ENCODE data around the gene KCNH2.

KCNH2 gene

DNA sequence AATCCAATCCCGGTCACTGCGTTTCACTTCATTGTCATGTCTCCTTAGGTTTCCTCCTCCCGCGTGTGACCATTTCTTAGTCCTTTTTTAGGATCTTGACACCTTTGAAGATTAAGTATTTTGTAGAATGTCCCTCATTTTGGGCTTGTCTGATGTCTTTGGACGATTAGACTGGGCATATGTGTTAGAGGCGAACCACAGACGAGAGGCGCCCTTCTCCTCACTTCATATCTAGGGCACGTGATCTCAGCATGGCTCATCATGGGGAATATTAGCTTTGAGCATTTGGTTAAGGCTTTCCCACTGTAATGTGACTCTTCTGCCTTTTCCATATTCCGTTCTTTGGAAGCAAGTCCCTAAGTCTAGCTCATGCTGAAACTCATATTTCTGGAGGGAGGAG is 59.0 kb downstream of the KCNH2 start:
- TF ChIP-seq, protein P1, sequence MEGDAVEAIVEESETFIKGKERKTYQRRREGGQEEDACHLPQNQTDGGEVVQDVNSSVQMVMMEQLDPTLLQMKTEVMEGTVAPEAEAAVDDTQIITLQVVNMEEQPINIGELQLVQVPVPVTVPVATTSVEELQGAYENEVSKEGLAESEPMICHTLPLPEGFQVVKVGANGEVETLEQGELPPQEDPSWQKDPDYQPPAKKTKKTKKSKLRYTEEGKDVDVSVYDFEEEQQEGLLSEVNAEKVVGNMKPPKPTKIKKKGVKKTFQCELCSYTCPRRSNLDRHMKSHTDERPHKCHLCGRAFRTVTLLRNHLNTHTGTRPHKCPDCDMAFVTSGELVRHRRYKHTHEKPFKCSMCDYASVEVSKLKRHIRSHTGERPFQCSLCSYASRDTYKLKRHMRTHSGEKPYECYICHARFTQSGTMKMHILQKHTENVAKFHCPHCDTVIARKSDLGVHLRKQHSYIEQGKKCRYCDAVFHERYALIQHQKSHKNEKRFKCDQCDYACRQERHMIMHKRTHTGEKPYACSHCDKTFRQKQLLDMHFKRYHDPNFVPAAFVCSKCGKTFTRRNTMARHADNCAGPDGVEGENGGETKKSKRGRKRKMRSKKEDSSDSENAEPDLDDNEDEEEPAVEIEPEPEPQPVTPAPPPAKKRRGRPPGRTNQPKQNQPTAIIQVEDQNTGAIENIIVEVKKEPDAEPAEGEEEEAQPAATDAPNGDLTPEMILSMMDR (IDR thresholded peaks at IDR 0.05; ENCODE audit: insufficient read depth, low read depth, low read length, missing control alignments), result no peak

GRCh38 chr7:150918378-150918777 is 59.7 kb downstream of the KCNH2 start:
- TF ChIP-seq, protein P1 (IDR thresholded peaks at IDR 0.05; ENCODE audit: insufficient read depth, low read depth, low read length, missing control alignments), result no peak
- no peak overlapping the region for H3K4me3 ChIP-seq (ENCODE audit: low read depth, low read length)
- no peak for DNase-seq (ENCODE audit: low read depth)

More for the DNA sequence above, 59.0 kb downstream of the KCNH2 start:
- no peak overlapping the region for H3K4me3 ChIP-seq (ENCODE audit: low read depth, low read length)
- no peak for DNase-seq (ENCODE audit: low read depth)

GRCh38 chr7:150917969-150918368 is 60.2 kb downstream of the KCNH2 start:
- TF ChIP-seq, protein P1 (IDR thresholded peaks at IDR 0.05; ENCODE audit: insufficient read depth, low read depth, low read length, missing control alignments), result no peak
- DNase-seq (ENCODE audit: low read depth), result no peak

DNA sequence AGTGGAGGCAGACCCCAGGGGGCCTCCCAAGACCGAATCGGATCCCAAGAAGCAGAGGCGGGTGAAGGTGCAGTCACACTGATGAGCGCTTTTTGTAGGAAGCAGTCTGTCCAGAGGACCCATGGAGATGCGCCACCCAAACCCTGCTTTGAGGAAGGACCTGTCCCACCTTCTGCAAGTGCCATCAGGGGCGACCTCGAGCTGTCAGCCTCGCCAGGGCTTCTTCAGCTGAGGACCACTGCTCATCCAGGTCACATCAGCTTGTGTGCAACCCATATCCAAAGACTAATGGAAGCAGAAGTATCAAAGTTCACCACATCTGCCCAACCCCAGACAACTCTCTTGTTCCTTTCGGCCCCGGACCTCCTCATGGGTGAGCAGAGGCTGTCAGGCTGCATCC is 61.5 kb downstream of the KCNH2 start:
- no peak for DNase-seq (ENCODE audit: low read depth)
- H3K4me3 ChIP-seq (ENCODE audit: low read depth, low read length), result no peak overlapping the region
- TF ChIP-seq, protein P1 (IDR thresholded peaks at IDR 0.05; ENCODE audit: insufficient read depth, low read depth, low read length, missing control alignments), result no peak

More at GRCh38 chr7:150917969-150918368, 60.2 kb downstream of the KCNH2 start:
- H3K4me3 ChIP-seq (ENCODE audit: low read depth, low read length), result no peak overlapping the region

DNA sequence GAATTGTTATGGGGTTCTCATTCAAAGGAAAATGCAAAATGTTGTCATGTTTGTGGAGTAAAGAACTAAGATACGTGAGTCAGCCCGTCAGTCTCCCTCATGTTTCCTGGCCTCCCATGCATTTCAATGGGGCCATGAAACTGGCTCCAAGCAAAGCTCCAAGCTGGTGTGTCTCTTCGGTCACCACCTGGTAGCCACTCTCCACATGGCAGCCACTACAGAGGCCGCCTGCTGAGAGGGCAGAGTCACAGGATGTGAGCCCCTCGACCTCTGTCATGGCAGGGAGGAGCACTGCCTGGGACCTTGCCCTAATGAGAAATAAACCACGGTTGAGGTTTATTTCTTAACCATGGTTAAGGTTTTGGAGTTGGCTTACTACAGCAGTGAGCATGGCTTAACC is 63.2 kb downstream of the KCNH2 start:
- H3K4me3 ChIP-seq (ENCODE audit: low read depth, low read length), result no peak overlapping the region
- no peak for DNase-seq (ENCODE audit: low read depth)
- TF ChIP-seq, protein P1 (IDR thresholded peaks at IDR 0.05; ENCODE audit: insufficient read depth, low read depth, low read length, missing control alignments), result no peak

- H3K4me3 ChIP-seq (ENCODE audit: low read depth, low read length), result no peak overlapping the region
- DNase-seq (ENCODE audit: low read depth), result no peak
- TF ChIP-seq, protein P1 (IDR thresholded peaks at IDR 0.05; ENCODE audit: insufficient read depth, low read depth, low read length, missing control alignments), result no peak
Observed at GRCh38 chr7:150914196-150914595, 63.9 kb downstream of the KCNH2 start.

DNA sequence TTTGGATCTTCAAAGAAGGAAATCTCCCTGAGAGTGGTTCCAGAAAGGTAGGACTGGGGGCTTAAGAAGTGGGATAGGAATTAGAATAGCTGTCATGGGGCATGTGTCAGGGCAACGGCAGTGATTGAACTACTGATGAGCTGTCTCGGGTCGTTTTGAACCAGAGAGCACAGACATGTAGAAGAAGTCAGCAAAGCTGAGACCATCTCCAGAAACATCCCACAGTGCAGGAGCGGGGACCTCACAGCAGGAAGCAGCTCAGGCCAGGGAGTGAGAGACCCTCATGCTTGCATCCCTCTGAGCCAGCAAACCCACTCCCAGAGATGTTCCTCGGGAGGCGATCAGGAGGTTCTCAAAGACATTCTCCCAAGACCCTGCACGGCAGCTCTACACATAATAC is 65.7 kb downstream of the KCNH2 start:
- TF ChIP-seq, protein P1 (IDR thresholded peaks at IDR 0.05; ENCODE audit: insufficient read depth, low read depth, low read length, missing control alignments), result no peak
- H3K4me3 ChIP-seq (ENCODE audit: low read depth, low read length), result no peak overlapping the region
- DNase-seq (ENCODE audit: low read depth), result no peak

Measured in GM12865 (cell line).